HG02852 (cell line): ENCODE results near the gene UBE3C.
"Not testable (repeated sequence)": the region's sequence is repeated elsewhere in the genome, so short reads cannot be mapped to it uniquely, and the experiment has no call there.

Source experiments
- ATAC-seq: cut with Tn5 transposase; IDR thresholded peaks from one replicate; pipeline ENCODE4 v1.9.1; 2021; ENCODE audit warnings: mild to moderate bottlenecking, moderate library complexity; ENCODE audit not compliant: unreplicated experiment

The UBE3C gene

GRCh38 chr7:157233677-157234076 is 95.0 kb downstream of the UBE3C start:
- no peak for ATAC-seq

- ATAC-seq: no peak
Observed at GRCh38 chr7:157234271-157234670, 95.5 kb downstream of the UBE3C start.

- ATAC-seq: no peak
Observed at GRCh38 chr7:157235357-157236333, 96.9 kb downstream of the UBE3C start.

GRCh38 chr7:157238087-157238486 is 99.4 kb downstream of the UBE3C start:
- no peak for ATAC-seq

- ATAC-seq: no peak
Observed at GRCh38 chr7:157239571-157240270, 101.0 kb downstream of the UBE3C start.

- ATAC-seq: no peak
Observed at GRCh38 chr7:157241631-157242030, 102.9 kb downstream of the UBE3C start.

GRCh38 chr7:157244516-157245294 is 106.0 kb downstream of the UBE3C start:
- no peak for ATAC-seq

GRCh38 chr7:157246052-157246451 is 107.3 kb downstream of the UBE3C start:
- ATAC-seq: no peak

GRCh38 chr7:157248659-157249058 is 109.9 kb downstream of the UBE3C start:
- ATAC-seq: no peak

GRCh38 chr7:157250605-157251228 is 112.0 kb downstream of the UBE3C start:
- peak; percentile 79 for ATAC-seq

GRCh38 chr7:157251817-157252216 is 113.1 kb downstream of the UBE3C start:
- not testable (repeated sequence) for ATAC-seq

- ATAC-seq: no peak
Observed at GRCh38 chr7:157253850-157254249, 115.1 kb downstream of the UBE3C start.

GRCh38 chr7:157254781-157255180 is 116.1 kb downstream of the UBE3C start:
- not testable (repeated sequence) for ATAC-seq

GRCh38 chr7:157255201-157255606 is 116.5 kb downstream of the UBE3C start:
- ATAC-seq: no peak

- no peak for ATAC-seq
Observed at GRCh38 chr7:157263156-157263555, 124.4 kb downstream of the UBE3C start.

- ATAC-seq: no peak
Observed at GRCh38 chr7:157265051-157265450, 126.3 kb downstream of the UBE3C start.

GRCh38 chr7:157266272-157266671 is 127.5 kb downstream of the UBE3C start:
- no peak for ATAC-seq

- no peak for ATAC-seq
Observed at GRCh38 chr7:157267516-157267915, 128.8 kb downstream of the UBE3C start.

- ATAC-seq: no peak
Observed at GRCh38 chr7:157267956-157268355, 129.2 kb downstream of the UBE3C start.

GRCh38 chr7:157268540-157268939 is 129.8 kb downstream of the UBE3C start:
- ATAC-seq: no peak
